Measurements from ENCODE around the gene ADRM1.

DNA sequence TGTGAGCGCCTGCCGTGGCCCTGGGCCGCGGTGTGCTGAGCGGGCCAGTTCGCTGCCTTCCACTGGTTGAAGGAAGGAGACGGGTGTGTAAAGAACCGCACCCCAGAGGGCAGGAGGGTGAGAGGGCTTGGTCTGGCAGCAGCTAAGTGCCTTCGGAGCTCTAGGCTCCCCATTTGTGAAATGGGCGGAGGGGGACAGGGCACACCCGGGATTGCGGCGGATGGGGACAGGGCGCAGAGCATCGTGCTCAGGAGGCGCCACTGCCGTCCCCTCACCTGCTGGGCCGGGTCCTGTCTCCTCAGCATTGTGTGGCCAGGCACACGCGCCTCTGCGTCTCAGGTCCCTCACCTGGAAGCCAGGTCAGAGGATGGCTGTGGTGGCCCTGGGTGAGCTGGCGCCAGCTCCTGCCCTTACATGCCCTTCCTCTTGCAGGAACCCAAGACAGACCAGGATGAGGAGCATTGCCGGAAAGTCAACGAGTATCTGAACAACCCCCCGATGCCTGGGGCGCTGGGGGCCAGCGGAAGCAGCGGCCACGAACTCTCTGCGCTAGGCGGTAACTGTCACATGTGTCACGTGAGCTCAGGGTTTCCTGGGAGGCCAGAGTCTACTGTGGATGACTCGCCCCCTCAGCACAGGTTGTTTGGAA, 3.1 kb downstream of the ADRM1 start:
- TF ChIP-seq, protein P1, sequence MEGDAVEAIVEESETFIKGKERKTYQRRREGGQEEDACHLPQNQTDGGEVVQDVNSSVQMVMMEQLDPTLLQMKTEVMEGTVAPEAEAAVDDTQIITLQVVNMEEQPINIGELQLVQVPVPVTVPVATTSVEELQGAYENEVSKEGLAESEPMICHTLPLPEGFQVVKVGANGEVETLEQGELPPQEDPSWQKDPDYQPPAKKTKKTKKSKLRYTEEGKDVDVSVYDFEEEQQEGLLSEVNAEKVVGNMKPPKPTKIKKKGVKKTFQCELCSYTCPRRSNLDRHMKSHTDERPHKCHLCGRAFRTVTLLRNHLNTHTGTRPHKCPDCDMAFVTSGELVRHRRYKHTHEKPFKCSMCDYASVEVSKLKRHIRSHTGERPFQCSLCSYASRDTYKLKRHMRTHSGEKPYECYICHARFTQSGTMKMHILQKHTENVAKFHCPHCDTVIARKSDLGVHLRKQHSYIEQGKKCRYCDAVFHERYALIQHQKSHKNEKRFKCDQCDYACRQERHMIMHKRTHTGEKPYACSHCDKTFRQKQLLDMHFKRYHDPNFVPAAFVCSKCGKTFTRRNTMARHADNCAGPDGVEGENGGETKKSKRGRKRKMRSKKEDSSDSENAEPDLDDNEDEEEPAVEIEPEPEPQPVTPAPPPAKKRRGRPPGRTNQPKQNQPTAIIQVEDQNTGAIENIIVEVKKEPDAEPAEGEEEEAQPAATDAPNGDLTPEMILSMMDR (IDR thresholded peaks at IDR 0.05; ENCODE audit: insufficient read depth, low read length, poor library complexity, severe bottlenecking): no peak
- TF ChIP-seq EZH2phosphoT487 (conservative IDR thresholded peaks at IDR 0.05; ENCODE audit: low read length): no peak

Measured in SU-DHL-6 (cell line).